IMR-90 (cell line): ENCODE measurements around the gene PEX26.

Experiments used
- BHLHE40 ChIP-seq: fragments of 150-350 bp; IDR thresholded peaks from 2 replicates; pipeline ENCODE4 v1.6.1; 2016; ENCODE audit warnings: mild to moderate bottlenecking, low read depth, low read length
- NFE2L2 ChIP-seq: fragments of 150-350 bp; IDR thresholded peaks from 2 replicates; pipeline ENCODE4 v1.6.1; 2016; ENCODE audit warnings: low read depth, mild to moderate bottlenecking, low read length
- TF ChIP-seq, protein P1 (sequence below): conservative IDR thresholded peaks from 2 replicates; pipeline ENCODE4 v1.5.1; 2012; ENCODE audit warnings: mild to moderate bottlenecking, low read depth, low read length, improper control_type of control experiment

DNA sequence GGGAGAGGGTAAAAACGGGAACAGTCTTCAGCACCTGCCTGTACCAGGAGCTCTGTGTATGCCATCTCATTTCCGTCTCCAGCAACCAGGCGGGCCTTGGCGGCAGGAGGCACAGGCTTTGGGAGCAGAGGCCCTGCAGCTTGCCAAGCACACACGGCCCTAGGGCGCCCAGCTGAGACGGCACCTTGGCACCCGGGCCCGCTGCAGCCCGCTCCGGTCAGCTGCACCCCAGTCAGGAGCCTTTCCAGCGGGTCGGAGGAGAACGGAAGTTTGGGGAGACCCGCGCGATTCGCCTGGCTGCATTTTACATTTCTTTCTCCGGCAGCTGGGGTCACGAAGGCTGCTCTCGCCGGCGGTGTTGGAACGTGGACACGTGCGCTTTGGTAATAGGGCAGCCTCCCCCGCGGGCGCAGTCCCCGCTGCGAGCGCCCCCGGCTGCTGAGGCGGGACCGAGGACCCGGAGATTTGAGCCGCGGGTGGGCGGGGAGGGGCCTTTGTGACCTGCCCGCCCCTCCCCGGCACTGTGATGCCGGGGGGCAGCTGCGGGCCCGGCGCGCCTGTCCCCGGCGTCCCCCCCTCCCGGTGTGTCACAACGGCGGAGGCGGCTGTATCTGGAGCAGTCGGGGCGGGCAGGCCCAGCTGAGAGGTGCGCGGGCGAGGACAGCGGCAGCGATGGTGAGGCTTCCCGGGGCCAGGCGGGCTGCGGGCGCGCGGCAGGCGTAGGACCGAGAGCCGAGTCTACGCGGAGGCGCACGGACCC, 32.6 kb downstream of the PEX26 start, which contains the start of gene TUBA8:
- TF ChIP-seq BHLHE40 (peak; percentile 70), NFE2L2 (no peak)
- TF ChIP-seq, protein P1, sequence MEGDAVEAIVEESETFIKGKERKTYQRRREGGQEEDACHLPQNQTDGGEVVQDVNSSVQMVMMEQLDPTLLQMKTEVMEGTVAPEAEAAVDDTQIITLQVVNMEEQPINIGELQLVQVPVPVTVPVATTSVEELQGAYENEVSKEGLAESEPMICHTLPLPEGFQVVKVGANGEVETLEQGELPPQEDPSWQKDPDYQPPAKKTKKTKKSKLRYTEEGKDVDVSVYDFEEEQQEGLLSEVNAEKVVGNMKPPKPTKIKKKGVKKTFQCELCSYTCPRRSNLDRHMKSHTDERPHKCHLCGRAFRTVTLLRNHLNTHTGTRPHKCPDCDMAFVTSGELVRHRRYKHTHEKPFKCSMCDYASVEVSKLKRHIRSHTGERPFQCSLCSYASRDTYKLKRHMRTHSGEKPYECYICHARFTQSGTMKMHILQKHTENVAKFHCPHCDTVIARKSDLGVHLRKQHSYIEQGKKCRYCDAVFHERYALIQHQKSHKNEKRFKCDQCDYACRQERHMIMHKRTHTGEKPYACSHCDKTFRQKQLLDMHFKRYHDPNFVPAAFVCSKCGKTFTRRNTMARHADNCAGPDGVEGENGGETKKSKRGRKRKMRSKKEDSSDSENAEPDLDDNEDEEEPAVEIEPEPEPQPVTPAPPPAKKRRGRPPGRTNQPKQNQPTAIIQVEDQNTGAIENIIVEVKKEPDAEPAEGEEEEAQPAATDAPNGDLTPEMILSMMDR: no peak
